Activated naive CD4-positive, alpha-beta T cell treated with anti-CD3 and anti-CD28 coated beads, Interleukin-2, amount 50 U/mL, for 72 hours (primary cell): Measurements from ENCODE around the gene RAB37. TPM values are rescaled to one million over a fixed set of nuclear protein-coding genes. Genes with fewer than 3 reads are reported as not detected.

ENCODE experiments used
- ATAC-seq, 2 donors: fragments of 150-1000 bp; cut with Tn5 transposase; 2 replicates each; pipeline ENCODE4 v1.10.0; 2021; ENCODE audit warnings: mild to moderate bottlenecking in 2 of 2, moderate library complexity in 2 of 2
- DNase-seq, 2 donors: peaks; one replicate each; pipeline ENCODE4 v3.0.0; 2021 to 2022; ENCODE audit warnings: low spot score in 2 of 2
- H3K27ac Mint-ChIP-seq, 2 donors: one replicate each; pipeline ENCODE4 v1.8.0; 2022; ENCODE audit warnings: mild to moderate bottlenecking in 2 of 2, mixed read lengths in 2 of 2
- H3K36me3 Mint-ChIP-seq, 2 donors: one replicate each; pipeline ENCODE4 v1.8.0; 2022; ENCODE audit warnings: mixed read lengths in 2 of 2
- H3K9me3 Mint-ChIP-seq, 2 donors: one replicate each; pipeline ENCODE4 v1.8.0; 2022; ENCODE audit warnings: mixed read lengths in 2 of 2
- total RNA-seq, 2 donors: library from RNA; stranded (reverse); gene quantifications; one replicate each; pipeline ENCODE4 v1.2.3, GENCODE V29; 2022

Gene RAB37
- total RNA-seq, 2 donors from 2014 or later = 3.4 to 4.0 TPM

GRCh38 chr17:74715144-74715543, 21.9 kb upstream of the RAB37 start:
- no peak for DNase-seq
- ATAC-seq = no peak
- Mint-ChIP-seq H3K36me3 (no peaks in the 10 kb centered on the region), H3K27ac (no peak overlapping the region), H3K9me3 (no peaks in the 10 kb centered on the region)

GRCh38 chr17:74720506-74720905, 16.6 kb upstream of the RAB37 start:
- DNase-seq (no peak), ATAC-seq (no peak)
- Mint-ChIP-seq H3K36me3 (no peaks in the 10 kb centered on the region), H3K9me3 (no peaks in the 10 kb centered on the region), H3K27ac (no peak overlapping the region)

DNA sequence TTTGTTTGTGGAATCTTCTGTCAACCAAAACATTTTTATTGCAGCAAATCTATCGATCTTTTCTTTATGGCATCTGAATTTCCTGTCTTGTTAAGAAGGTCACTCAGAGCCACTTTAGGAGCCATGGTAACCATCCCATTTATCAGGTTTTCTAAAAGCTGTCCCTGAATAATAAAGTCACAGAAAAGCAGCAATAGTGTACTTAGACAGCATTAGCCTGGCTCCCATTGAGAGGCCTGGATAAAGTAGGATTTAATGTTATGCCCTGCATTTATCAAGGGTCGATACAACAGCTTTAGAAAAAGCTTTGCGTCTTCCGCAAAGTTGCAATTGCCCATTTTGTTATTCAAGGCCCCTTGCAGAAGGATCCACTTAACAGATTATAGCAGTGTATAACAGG, 14.3 kb upstream of the RAB37 start:
- H3K27ac Mint-ChIP-seq = no peak overlapping the region
- ATAC-seq = no peak
- no peak for DNase-seq
- no peaks in the 10 kb centered on the region for H3K9me3 Mint-ChIP-seq
- no peaks in the 10 kb centered on the region for H3K36me3 Mint-ChIP-seq

GRCh38 chr17:74723891-74724290, 13.2 kb upstream of the RAB37 start:
- ATAC-seq (no peak), DNase-seq (no peak)
- Mint-ChIP-seq H3K27ac (no peak overlapping the region), H3K9me3 (no peaks in the 10 kb centered on the region), H3K36me3 (no peaks in the 10 kb centered on the region)

DNA sequence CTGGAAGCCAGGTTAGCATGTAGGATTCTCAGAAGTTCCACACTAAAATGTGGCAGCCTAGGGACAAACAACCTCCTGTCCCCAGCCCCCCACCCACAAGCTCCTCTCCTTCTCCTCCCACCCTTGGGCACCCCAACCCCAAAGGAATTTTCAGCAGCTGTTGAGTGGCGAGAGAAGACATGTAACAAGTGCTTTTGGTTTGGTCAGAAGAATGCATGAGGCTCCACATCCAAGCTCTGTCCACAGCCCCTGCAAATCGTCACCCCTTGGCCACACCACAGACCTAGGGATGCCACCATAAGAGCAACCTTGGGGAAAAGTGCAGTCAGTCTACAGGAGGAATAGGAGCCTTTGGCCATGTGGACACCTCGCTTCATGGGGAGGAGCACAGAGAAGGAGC, 11.9 kb upstream of the RAB37 start:
- Mint-ChIP-seq H3K27ac (no peak overlapping the region), H3K36me3 (no peaks in the 10 kb centered on the region), H3K9me3 (no peaks in the 10 kb centered on the region)
- no peak for DNase-seq
- ATAC-seq = no peak

GRCh38 chr17:74728033-74728701, 8.9 kb upstream of the RAB37 start:
- H3K9me3 Mint-ChIP-seq = no peaks in the 10 kb centered on the region
- ATAC-seq = no peak
- H3K36me3 Mint-ChIP-seq = no peaks in the 10 kb centered on the region
- H3K27ac Mint-ChIP-seq = no peak overlapping the region
- no peak for DNase-seq

DNA sequence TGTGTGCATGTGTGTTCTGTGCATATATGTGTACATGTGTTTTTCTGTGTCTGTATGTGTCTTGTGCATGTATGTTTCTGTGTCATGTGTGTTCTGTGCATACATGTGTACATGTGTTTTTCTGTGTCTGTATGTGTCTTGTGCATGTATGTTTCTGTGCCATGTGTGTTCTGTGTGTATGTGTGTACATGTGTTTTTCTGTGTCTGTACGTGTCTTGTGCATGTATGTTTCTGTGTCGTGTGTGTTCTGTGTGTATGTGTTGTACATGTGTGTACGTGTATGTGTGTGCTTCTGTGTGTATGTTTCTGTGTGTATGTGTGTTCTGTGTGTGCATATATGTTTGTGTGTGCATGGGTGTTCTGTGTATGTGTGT, 8.4 kb upstream of the RAB37 start:
- Mint-ChIP-seq H3K27ac (no peak overlapping the region), H3K9me3 (no peaks in the 10 kb centered on the region), H3K36me3 (no peaks in the 10 kb centered on the region)
- ATAC-seq (no peak), DNase-seq (no peak)

DNA sequence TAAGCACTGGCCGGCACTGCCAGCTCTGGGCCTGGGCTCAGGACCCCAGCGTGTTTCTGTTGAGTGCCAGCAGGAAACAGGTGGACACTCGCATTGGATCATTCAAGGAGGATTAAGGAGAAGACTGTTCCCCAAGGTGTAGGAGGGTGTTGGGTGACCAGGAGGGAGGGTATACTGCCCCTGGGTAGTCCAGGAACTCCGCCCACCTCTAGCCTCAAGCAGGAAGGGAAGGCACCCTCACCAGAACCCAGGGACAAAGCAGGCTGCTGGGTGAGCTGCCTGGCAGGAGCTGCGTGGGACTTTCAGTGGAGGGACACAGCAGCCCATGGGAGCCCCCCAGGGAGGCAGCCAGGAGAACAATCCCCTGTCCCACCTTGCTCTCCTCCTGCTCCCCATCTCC, 7.7 kb upstream of the RAB37 start:
- Mint-ChIP-seq H3K9me3 (no peaks in the 10 kb centered on the region), H3K27ac (no peak overlapping the region), H3K36me3 (no peaks in the 10 kb centered on the region)
- ATAC-seq = no peak
- no peak for DNase-seq

- H3K27ac Mint-ChIP-seq = no peak overlapping the region
- DNase-seq (no peak), ATAC-seq (no peak)
- no peaks in the 10 kb centered on the region for H3K9me3 Mint-ChIP-seq
- no peaks in the 10 kb centered on the region for H3K36me3 Mint-ChIP-seq
Measured at GRCh38 chr17:74729866-74730265, 7.2 kb upstream of the RAB37 start.

DNA sequence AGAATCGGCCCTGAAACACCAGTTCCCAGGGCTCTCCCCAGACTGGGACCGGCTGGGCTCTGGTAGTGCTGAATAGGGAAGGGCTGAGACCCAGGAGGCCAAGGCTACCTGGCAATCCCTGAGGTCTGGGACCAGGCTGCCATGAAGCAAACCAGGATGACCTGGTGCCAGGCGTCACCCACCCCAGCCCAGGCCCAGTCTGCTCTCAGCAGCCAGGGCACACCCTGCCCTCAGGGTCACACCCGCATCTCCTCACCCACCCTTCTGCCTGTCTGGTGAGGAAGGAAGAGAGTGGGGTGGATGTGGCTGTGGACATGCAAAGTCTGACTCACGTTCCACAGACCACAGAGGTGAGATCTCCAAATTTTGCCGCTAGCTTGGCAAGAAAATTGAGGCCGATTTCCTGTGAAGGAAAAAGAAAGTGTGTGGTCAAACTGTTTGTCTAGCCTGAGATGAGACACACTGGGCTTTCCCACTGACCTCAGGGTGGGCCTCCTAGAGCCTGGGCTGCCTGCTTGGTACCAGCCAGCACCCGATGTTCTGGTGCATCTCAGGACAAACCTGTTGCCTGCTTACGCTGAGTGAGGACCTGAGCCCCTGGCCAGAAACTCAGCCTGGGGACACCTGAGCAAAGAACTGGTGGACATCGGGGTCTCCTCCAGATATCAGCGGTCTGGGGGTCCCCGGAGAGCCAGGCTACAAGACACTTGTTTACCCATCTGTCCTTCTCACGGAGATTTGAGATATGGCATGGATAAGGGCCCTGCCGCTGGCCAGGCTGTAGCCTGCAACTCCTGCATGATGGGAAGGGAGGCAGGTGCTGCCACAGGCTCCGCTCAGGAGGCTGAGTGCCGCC, 6.3 kb upstream of the RAB37 start:
- H3K9me3 Mint-ChIP-seq = no peaks in the 10 kb centered on the region
- ATAC-seq (peak; percentile 78 to 88), DNase-seq (no peak)
- H3K27ac Mint-ChIP-seq = no peak overlapping the region
- no peaks in the 10 kb centered on the region for H3K36me3 Mint-ChIP-seq

DNA sequence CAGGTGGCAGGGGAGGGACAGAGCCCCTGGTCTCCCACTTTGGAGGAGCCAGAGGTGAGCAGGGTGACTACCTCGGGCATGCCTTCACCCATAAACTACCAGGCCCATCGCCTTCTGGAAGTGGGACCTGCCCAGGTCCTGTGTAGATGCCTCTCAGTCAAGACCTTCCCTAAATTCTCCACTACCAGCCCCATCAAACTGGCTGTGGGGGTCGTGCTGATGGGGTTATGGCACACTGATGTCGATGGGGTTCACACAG, 5.8 kb upstream of the RAB37 start:
- DNase-seq = no peak
- ATAC-seq = no peak
- no peaks in the 10 kb centered on the region for H3K9me3 Mint-ChIP-seq
- H3K27ac Mint-ChIP-seq = no peak overlapping the region
- no peaks in the 10 kb centered on the region for H3K36me3 Mint-ChIP-seq

- ATAC-seq (no peak), DNase-seq (no peak)
- Mint-ChIP-seq H3K9me3 (no peaks in the 10 kb centered on the region), H3K36me3 (no peaks in the 10 kb centered on the region), H3K27ac (no peak overlapping the region)
Measured at GRCh38 chr17:74732042-74732867, 4.8 kb upstream of the RAB37 start.

GRCh38 chr17:74733365-74734122, 3.5 kb upstream of the RAB37 start:
- DNase-seq (no peak), ATAC-seq (no peak)
- H3K9me3 Mint-ChIP-seq = no peaks in the 10 kb centered on the region
- no peak overlapping the region for H3K27ac Mint-ChIP-seq
- no peaks in the 10 kb centered on the region for H3K36me3 Mint-ChIP-seq

GRCh38 chr17:74734256-74734655, 2.8 kb upstream of the RAB37 start:
- Mint-ChIP-seq H3K9me3 (no peaks in the 10 kb centered on the region), H3K27ac (no peak overlapping the region), H3K36me3 (no peaks in the 10 kb centered on the region)
- DNase-seq = no peak
- ATAC-seq = no peak

- ATAC-seq (peak; percentile 19 to 45), DNase-seq (peak in 1 of 2 donors; percentile 58)
- Mint-ChIP-seq H3K27ac (peak overlapping the region in 1 of 2 donors; percentile 66), H3K36me3 (no peaks in the 10 kb centered on the region), H3K9me3 (no peaks in the 10 kb centered on the region)
Measured at GRCh38 chr17:74737299-74738050, 419 bp downstream of the RAB37 start.
